Mammary epithelial cell (primary cell): Measurements from ENCODE around the gene MRPL43.

Experiments
- CTCF ChIP-seq, 2 donors: IDR thresholded peaks in 1 of 2; conservative IDR thresholded peaks in 1 of 2; 2 replicates each; pipeline ENCODE4 v1.5.1; 2011 to 2012; ENCODE audit warnings: inconsistent platforms in 2 of 2, low read length in 2 of 2, mild to moderate bottlenecking in 2 of 2, control low read depth in 1 of 2, low read depth in 1 of 2; ENCODE audit not compliant: insufficient read depth in 1 of 2; ENCODE audit errors: extremely low read depth in 1 of 2
- EZH2 ChIP-seq: IDR thresholded peaks from 2 replicates; pipeline ENCODE4 v1.6.1; 2012; ENCODE audit warnings: low read length, inconsistent platforms, borderline replicate concordance

GRCh38 chr10:100978121-100978900 is 9.0 kb downstream of the MRPL43 start:
- TF ChIP-seq CTCF (conservative IDR thresholded peaks at IDR 0.05 in 1 of 2, IDR thresholded peaks at IDR 0.05 in 1 of 2; ENCODE audit: extremely low read depth in 1 of 2, insufficient read depth in 1 of 2, low read depth in 1 of 2, low read length in 2 of 2) (no peak), EZH2 (no peak)
